Uterus (tissue), 2 donors: ENCODE data around the gene IFITM5.

Source experiments
- CTCF ChIP-seq, 4 experiments: fragments of 200-600 bp in 2 of 4; fragments of 450-650 bp in 2 of 4; sonication (generic) in 2 of 4; IDR thresholded peaks; one replicate each; pipeline ENCODE4 v1.5.1; 2016 to 2019; ENCODE audit warnings: antibody characterized with exemption in 4 of 4, mild to moderate bottlenecking in 2 of 4, moderate library complexity in 1 of 4
- POLR2A ChIP-seq, 2 donors: fragments of 450-650 bp; IDR thresholded peaks; one replicate each; pipeline ENCODE4 v1.6.1; 2016; ENCODE audit warnings: antibody characterized with exemption in 2 of 2, mild to moderate bottlenecking in 1 of 2, moderate library complexity in 1 of 2

- TF ChIP-seq CTCF (IDR thresholded peaks at IDR 0.05) (no peak), POLR2A (IDR thresholded peaks at IDR 0.05) (no peak)
Observed at GRCh38 chr11:252666-253065, 46.7 kb downstream of the IFITM5 start.
